ENCODE measurements around the gene ADH1A.
"Not testable (repeated sequence)": the region's sequence is repeated elsewhere in the genome, so short reads cannot be mapped to it uniquely, and the experiment has no call there.

DNA sequence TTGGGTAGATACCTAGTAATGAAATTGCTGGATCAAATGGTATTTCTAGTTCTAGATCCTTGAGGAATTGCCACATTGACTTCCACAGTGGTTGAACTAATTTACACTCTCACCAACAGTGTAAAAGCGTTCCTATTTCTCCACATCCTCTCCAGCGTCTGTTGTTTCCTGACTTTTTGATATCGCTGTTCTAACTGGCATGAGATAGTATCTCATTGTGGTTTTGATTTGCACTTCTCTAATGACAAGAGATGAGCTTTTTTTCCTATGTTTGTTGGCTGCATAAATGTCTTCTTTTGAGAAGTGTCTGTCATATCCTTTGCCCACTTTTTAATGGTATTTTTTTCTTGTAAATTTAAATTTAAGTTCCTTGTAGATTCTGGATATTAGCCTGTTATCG is 63.1 kb downstream of the ADH1A start:
- TF ChIP-seq POLR2A (IDR thresholded peaks at IDR 0.05), result not testable (repeated sequence)
- TF ChIP-seq, protein P1, sequence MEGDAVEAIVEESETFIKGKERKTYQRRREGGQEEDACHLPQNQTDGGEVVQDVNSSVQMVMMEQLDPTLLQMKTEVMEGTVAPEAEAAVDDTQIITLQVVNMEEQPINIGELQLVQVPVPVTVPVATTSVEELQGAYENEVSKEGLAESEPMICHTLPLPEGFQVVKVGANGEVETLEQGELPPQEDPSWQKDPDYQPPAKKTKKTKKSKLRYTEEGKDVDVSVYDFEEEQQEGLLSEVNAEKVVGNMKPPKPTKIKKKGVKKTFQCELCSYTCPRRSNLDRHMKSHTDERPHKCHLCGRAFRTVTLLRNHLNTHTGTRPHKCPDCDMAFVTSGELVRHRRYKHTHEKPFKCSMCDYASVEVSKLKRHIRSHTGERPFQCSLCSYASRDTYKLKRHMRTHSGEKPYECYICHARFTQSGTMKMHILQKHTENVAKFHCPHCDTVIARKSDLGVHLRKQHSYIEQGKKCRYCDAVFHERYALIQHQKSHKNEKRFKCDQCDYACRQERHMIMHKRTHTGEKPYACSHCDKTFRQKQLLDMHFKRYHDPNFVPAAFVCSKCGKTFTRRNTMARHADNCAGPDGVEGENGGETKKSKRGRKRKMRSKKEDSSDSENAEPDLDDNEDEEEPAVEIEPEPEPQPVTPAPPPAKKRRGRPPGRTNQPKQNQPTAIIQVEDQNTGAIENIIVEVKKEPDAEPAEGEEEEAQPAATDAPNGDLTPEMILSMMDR (IDR thresholded peaks at IDR 0.05), result not testable (repeated sequence)
